Left ventricle myocardium inferior (tissue), 1 donor: ENCODE results near the gene TTC39C. TPM values are rescaled to one million over a fixed set of nuclear protein-coding genes. Genes with fewer than 3 reads are reported as not detected.

Experiments
- DNase-seq: peaks from one replicate; pipeline ENCODE4 v3.0.0-alpha.2; 2020
- H3K27ac ChIP-seq: fragments of 200-600 bp; replicated peaks from 2 replicates; pipeline ENCODE4 v1.8.0; 2021
- H3K27me3 ChIP-seq: fragments of 200-600 bp; 2 replicates; pipeline ENCODE4 v1.8.0; 2021; ENCODE audit warnings: low read depth
- H3K36me3 ChIP-seq: fragments of 200-600 bp; 2 replicates; pipeline ENCODE4 v1.8.0; 2021
- H3K4me1 ChIP-seq: fragments of 200-600 bp; 2 replicates; pipeline ENCODE4 v1.8.0; 2021
- H3K4me3 ChIP-seq: fragments of 200-600 bp; 2 replicates; pipeline ENCODE4 v1.8.0; 2021; ENCODE audit warnings: mild to moderate bottlenecking, moderate library complexity
- H3K9me3 ChIP-seq: fragments of 200-600 bp; replicated peaks from 2 replicates; pipeline ENCODE4 v1.8.0; 2021
- CTCF ChIP-seq: fragments of 200-600 bp; IDR thresholded peaks from 2 replicates; pipeline ENCODE4 v1.8.0; 2021; ENCODE audit warnings: antibody characterized with exemption, mild to moderate bottlenecking, borderline replicate concordance
- intact Hi-C: fragments of 100-400 bp; cut with micrococcal nuclease; formaldehyde crosslinking; loops from one replicate; pipeline ENCODE4 v1.11.0; 2022
- total RNA-seq: library from RNA; stranded (reverse); fragmentation: NEBNext Ultra II Directional; extraction: Animal tissue kit (Norgen Biotek cat#: 25700); gene quantifications from one replicate; pipeline ENCODE4 v1.2.1, GENCODE V29; 2021
- donor health status: DM: no; HTN: yes; CAD: no; lungs with severe emphysema.

Gene TTC39C
- total RNA-seq, 1 donor from 2014 or later = 4.6 TPM

GRCh38 chr18:24003288-24003687 is 11.3 kb upstream of the TTC39C start:
- intact Hi-C loops = no loop called here
- no peaks in the 10 kb centered on the region for H3K27me3 ChIP-seq
- no peak overlapping the region for H3K4me3 ChIP-seq
- no peaks in the 10 kb centered on the region for H3K9me3 ChIP-seq
- no peaks in the 10 kb centered on the region for H3K4me1 ChIP-seq
- H3K36me3 ChIP-seq = no peaks in the 10 kb centered on the region
- H3K27ac ChIP-seq = no peak overlapping the region
- DNase-seq = no peak
- TF ChIP-seq CTCF = no peak

- no peak overlapping the region for H3K4me3 ChIP-seq
- no peak for TF ChIP-seq CTCF
- no peaks in the 10 kb centered on the region for H3K9me3 ChIP-seq
- H3K27me3 ChIP-seq = no peaks in the 10 kb centered on the region
- DNase-seq = no peak
- H3K4me1 ChIP-seq = no peaks in the 10 kb centered on the region
- H3K36me3 ChIP-seq = no peaks in the 10 kb centered on the region
- H3K27ac ChIP-seq = no peak overlapping the region
- intact Hi-C loops = no loop called here
Measured at GRCh38 chr18:24003903-24004640, 10.5 kb upstream of the TTC39C start.

- Histone ChIP-seq H3K36me3 (no peaks in the 10 kb centered on the region), H3K4me3 (no peak overlapping the region), H3K27me3 (peaks cover 6% of the 10 kb centered on the region), H3K9me3 (no peaks in the 10 kb centered on the region), H3K4me1 (no peaks in the 10 kb centered on the region), H3K27ac (no peak overlapping the region)
- no peak for DNase-seq
- TF ChIP-seq CTCF = no peak
- intact Hi-C loops = no loop called here
Measured at GRCh38 chr18:24006712-24007313, 7.7 kb upstream of the TTC39C start.

GRCh38 chr18:24009246-24009645 is 5.3 kb upstream of the TTC39C start:
- no peaks in the 10 kb centered on the region for H3K9me3 ChIP-seq
- H3K27ac ChIP-seq = no peak overlapping the region
- no peak overlapping the region for H3K4me3 ChIP-seq
- peaks cover 7% of the 10 kb centered on the region for H3K4me1 ChIP-seq
- H3K27me3 ChIP-seq = peaks cover 6% of the 10 kb centered on the region
- intact Hi-C loops = no loop called here
- TF ChIP-seq CTCF = no peak
- H3K36me3 ChIP-seq = no peaks in the 10 kb centered on the region
- no peak for DNase-seq

GRCh38 chr18:24009651-24010333 is 4.8 kb upstream of the TTC39C start:
- DNase-seq = no peak
- peaks cover 12% of the 10 kb centered on the region for H3K4me1 ChIP-seq
- no peak overlapping the region for H3K27ac ChIP-seq
- intact Hi-C loops = no loop called here
- H3K9me3 ChIP-seq = no peaks in the 10 kb centered on the region
- no peak overlapping the region for H3K4me3 ChIP-seq
- no peaks in the 10 kb centered on the region for H3K36me3 ChIP-seq
- H3K27me3 ChIP-seq = peaks cover 6% of the 10 kb centered on the region
- TF ChIP-seq CTCF = no peak
